GM12891 (cell line): Measurements from ENCODE around the gene PRM1.

ENCODE experiments used
- PAX5 ChIP-seq: IDR thresholded peaks from 2 replicates; pipeline ENCODE4 v1.6.1; 2011; ENCODE audit warnings: low read length, moderate library complexity, mild to moderate bottlenecking; ENCODE audit not compliant: insufficient read depth, severe bottlenecking
- POLR2A ChIP-seq: IDR thresholded peaks from 2 replicates; pipeline ENCODE4 v1.6.1; 2011; ENCODE audit warnings: low read depth, low read length, control low read depth
- POLR2AphosphoS5 ChIP-seq: IDR thresholded peaks from 2 replicates; pipeline ENCODE4 v1.6.1; 2011; ENCODE audit warnings: low read depth, low read length, control low read depth

- no peak for TF ChIP-seq POLR2A
- TF ChIP-seq PAX5: no peak
- no peak for TF ChIP-seq POLR2AphosphoS5
Observed at GRCh38 chr16:11289202-11289601, 8.1 kb upstream of the PRM1 start.
